GM12878 (cell line): ENCODE results near the gene HMCN1. TPM values are rescaled to one million over a fixed set of nuclear protein-coding genes. Genes with fewer than 3 reads are reported as not detected.

Source experiments
- ATAC-seq: fragments of 200-7000 bp; cut with Tn5 transposase; 3 replicates; pipeline ENCODE4 v1.9.1; 2020; ENCODE audit warnings: mild to moderate bottlenecking, moderate library complexity
- BruUV-seq: library from RNA; stranded (reverse); fragments of 400-500 nt; replicated peaks from 2 replicates; lab custom pipeline; 2021; lab: Mats Ljungman, UMichigan
- CTCF ChIA-PET: fragments of 300-600 bp; sonication (Branson Sonifier 250); formaldehyde crosslinking; extraction: SDS; loops from one replicate; lab custom pipeline; 2021; ENCODE audit warnings: inconsistent platforms; lab: Yijun Ruan, JAX
- POLR2A ChIA-PET: fragments of 350-600 bp; formaldehyde crosslinking; extraction: SDS; loops from one replicate; lab custom pipeline; 2021; ENCODE audit warnings: inconsistent platforms; lab: Charles Lee
- RAD21 ChIA-PET: fragments of 300-600 bp; sonication (Branson Sonifier 250); formaldehyde crosslinking; loops from one replicate; lab custom pipeline; 2023; ENCODE audit warnings: antibody characterized with exemption; ENCODE audit not compliant: unreplicated experiment; lab: Charles Lee
- SMC1A ChIA-PET: fragments of 300-600 bp; sonication (Branson Sonifier 250); formaldehyde crosslinking; loops from one replicate; lab custom pipeline; 2023; ENCODE audit not compliant: unreplicated experiment, uncharacterized antibody; lab: Charles Lee
- DNase-seq: peaks from one replicate; pipeline ENCODE4 v3.0.0-alpha.2; 2011; ENCODE audit warnings: low read depth, low spot score
- FAIRE-seq: peaks from 3 replicates; lab custom pipeline; 2011; peaks lifted over from hg19 to GRCh38; lab: Jason Lieb, UNC
- H2AFZ ChIP-seq: 2 replicates; pipeline ENCODE4 v1.6.0; 2011; ENCODE audit warnings: low read depth, low read length, control low read depth; ENCODE audit not compliant: control insufficient read depth
- H3K27ac ChIP-seq: 2 replicates; pipeline ENCODE4 v1.5.1; 2011; ENCODE audit warnings: control low read depth; ENCODE audit not compliant: control insufficient read depth, insufficient read depth
- H3K27me3 ChIP-seq, 2 experiments: replicated peaks in 1 of 2; 2 replicates each; pipeline versions ENCODE4 v1.6.0 to v1.6.1; 2011; ENCODE audit warnings: low read length in 1 of 2; ENCODE audit not compliant: control insufficient read depth in 2 of 2, insufficient read depth in 2 of 2
- H3K36me3 ChIP-seq, 2 experiments: 2 replicates each; pipeline ENCODE4 v1.5.1; 2011; ENCODE audit warnings: low read length in 1 of 2; ENCODE audit not compliant: control insufficient read depth in 2 of 2, insufficient read depth in 2 of 2
- H3K4me1 ChIP-seq: 2 replicates; pipeline ENCODE4 v1.6.1; 2011; ENCODE audit warnings: mild to moderate bottlenecking, low read length, moderate library complexity, mixed read lengths; ENCODE audit not compliant: control insufficient read depth, insufficient read depth
- H3K4me2 ChIP-seq: 2 replicates; pipeline ENCODE4 v1.6.0; 2011; ENCODE audit warnings: control low read depth; ENCODE audit not compliant: control insufficient read depth, insufficient read depth
- H3K4me3 ChIP-seq: fragments of 200-600 bp; sonication (generic); 2 replicates; pipeline ENCODE4 v1.5.1; 2016
- H3K79me2 ChIP-seq: 2 replicates; pipeline ENCODE4 v1.6.0; 2011; ENCODE audit warnings: low read length; ENCODE audit not compliant: control insufficient read depth, insufficient read depth
- H3K9ac ChIP-seq: 2 replicates; pipeline ENCODE4 v1.8.0; 2011; ENCODE audit warnings: low read length, control low read depth, mixed read lengths; ENCODE audit not compliant: control insufficient read depth, insufficient read depth
- H3K9me3 ChIP-seq: replicated peaks from 3 replicates; pipeline ENCODE4 v1.5.1; 2011; ENCODE audit warnings: mild to moderate bottlenecking, low read length; ENCODE audit not compliant: control insufficient read depth, insufficient read depth
- H4K20me1 ChIP-seq: 2 replicates; pipeline ENCODE4 v1.6.0; 2011; ENCODE audit not compliant: control insufficient read depth, insufficient read depth
- ATF3 ChIP-seq: IDR thresholded peaks from 2 replicates; pipeline ENCODE4 v1.6.1; 2011; ENCODE audit warnings: low read depth, mild to moderate bottlenecking, low read length, moderate library complexity, borderline replicate concordance; ENCODE audit errors: extremely low read depth
- BHLHE40 ChIP-seq, 2 experiments: fragments of 450-650 bp in 1 of 2; IDR thresholded peaks; 2 replicates each; pipeline ENCODE4 v1.6.1; 2011 to 2017; ENCODE audit warnings: low read depth in 2 of 2, borderline replicate concordance in 1 of 2, improper control_type of control experiment in 1 of 2, low read length in 1 of 2, mild to moderate bottlenecking in 1 of 2
- E4F1 ChIP-seq: fragments of 450-650 bp; IDR thresholded peaks from 2 replicates; pipeline ENCODE4 v1.6.1; 2018; ENCODE audit warnings: borderline replicate concordance, mild to moderate bottlenecking; ENCODE audit not compliant: partially characterized antibody
- MAX ChIP-seq: IDR thresholded peaks from 2 replicates; pipeline ENCODE4 v1.6.1; 2012; ENCODE audit warnings: low read depth, low read length, improper control_type of control experiment
- NFXL1 ChIP-seq: fragments of 450-650 bp; IDR thresholded peaks from 2 replicates; pipeline ENCODE4 v1.6.1; 2017; ENCODE audit warnings: antibody characterized with exemption, mild to moderate bottlenecking, borderline replicate concordance
- NR2C1 ChIP-seq: fragments of 450-650 bp; IDR thresholded peaks from 2 replicates; pipeline ENCODE4 v1.6.1; 2017; ENCODE audit warnings: antibody characterized with exemption, mild to moderate bottlenecking, moderate library complexity
- NR2C2 ChIP-seq: IDR thresholded peaks from 2 replicates; pipeline ENCODE4 v1.6.1; 2011; ENCODE audit warnings: borderline replicate concordance, low read depth; ENCODE audit not compliant: control insufficient read depth, insufficient read length
- POLR2A ChIP-seq: IDR thresholded peaks from 2 replicates; pipeline ENCODE4 v1.6.1; 2011; ENCODE audit warnings: low read depth, mild to moderate bottlenecking, low read length
- RBBP5 ChIP-seq: fragments of 200-600 bp; sonication (generic); conservative IDR thresholded peaks from 2 replicates; pipeline ENCODE4 v1.6.1; 2016
- SMAD5 ChIP-seq: IDR thresholded peaks from 2 replicates; pipeline ENCODE4 v1.6.1; 2016; ENCODE audit warnings: antibody characterized with exemption, low read depth
- SRF ChIP-seq, 2 experiments: IDR thresholded peaks; 2 replicates each; pipeline ENCODE4 v1.6.1; 2011; ENCODE audit warnings: low read depth in 2 of 2, low read length in 2 of 2, mild to moderate bottlenecking in 1 of 2, moderate library complexity in 1 of 2
- STAT3 ChIP-seq: IDR thresholded peaks from 2 replicates; pipeline ENCODE4 v1.6.1; 2011; ENCODE audit warnings: low read depth, low read length, improper control_type of control experiment
- SUPT20H ChIP-seq: IDR thresholded peaks from 2 replicates; pipeline ENCODE4 v1.6.1; 2011; ENCODE audit warnings: low read depth, mild to moderate bottlenecking, low read length, moderate library complexity, borderline replicate concordance; ENCODE audit not compliant: control insufficient read depth
- USF2 ChIP-seq: IDR thresholded peaks from 2 replicates; pipeline ENCODE4 v1.6.1; 2011; ENCODE audit warnings: low read depth, low read length, improper control_type of control experiment, borderline replicate concordance
- ZBED1 ChIP-seq: IDR thresholded peaks from 2 replicates; pipeline ENCODE4 v1.6.1; 2016; ENCODE audit warnings: borderline replicate concordance
- ZBTB33 ChIP-seq: fragments of 450-650 bp; IDR thresholded peaks from 2 replicates; pipeline ENCODE4 v1.6.1; 2017; ENCODE audit warnings: mild to moderate bottlenecking
- WGBS: methylation state at CpG from one replicate; pipeline ENCODE4 v1.1.6; 2016; ENCODE audit warnings: low lambda C conversion rate; ENCODE audit not compliant: insufficient replicate concordance, insufficient coverage; ENCODE audit errors: missing lambda C conversion rate; 5-methylcytosine and 5-hydroxymethylcytosine counted together
- in situ Hi-C: fragments of 300-500 bp; cut with MboI; formaldehyde crosslinking; loops from 9 replicates; pipeline ENCODE4 v1.14.3; 2018; ENCODE audit warnings: mixed read lengths
- intact Hi-C: fragments of 100-400 bp; cut with micrococcal nuclease; formaldehyde crosslinking; loops from one replicate; pipeline ENCODE4 v1.14.2; 2022; ENCODE audit not compliant: unreplicated experiment
- polyA plus RNA-seq, 11 experiments: library from polyadenylated mRNA; depleted of rRNA in 4 of 11; unstranded in 6 of 11; stranded (reverse) in 5 of 11; fragments of >200 nt; fragmentation: Nextera tagmentation in 4 of 11; fragmentation: Illumina TruSeq in 1 of 11; extraction: Ambion mirVana in 4 of 11; extraction: Trizol in 1 of 11; gene quantifications; 1 replicate in 1 of 11; 2 replicates in 10 of 11; pipeline versions ENCODE4 v1.2.1 to v1.2.3, GENCODE V29; 2011 to 2016; ENCODE audit warnings: inconsistent platforms in 2 of 11, missing spikeins in 2 of 11, low read depth in 1 of 11
- total RNA-seq, 4 experiments: library from RNA; depleted of rRNA in 3 of 4; stranded (reverse); fragments of >200 nt in 3 of 4; fragmentation: Illumina TruSeq in 1 of 4; extraction: Trizol in 1 of 4; gene quantifications; 2 replicates each; pipeline versions ENCODE4 v1.2.1 to v1.2.3, GENCODE V29; 2013 to 2021

Gene HMCN1
- total and polyA plus RNA-seq, 10 of the 15 experiments (the other 5 are each of a cell fraction or from before 2014, with no cell fraction given): under 0.01 to 0.07 TPM; not detected in 8

- intact Hi-C loops: no loop called here
- H3K79me2 ChIP-seq: no peaks in the 10 kb centered on the region
- 0 out of 4 replicates have a peak, but pooled peaks cover 0 to 2% of the 10 kb centered on the region in 2 experiments for H3K27me3 ChIP-seq
- no peak overlapping the region for H3K4me2 ChIP-seq
- H2AFZ ChIP-seq: no peak overlapping the region
- no peaks in the 10 kb centered on the region for H3K36me3 ChIP-seq
- CTCF ChIA-PET: interaction anchor here (0.9 kb wide), 1 partner anchor 39 kb away, joined by 3 read pairs; no protein-coding TSS in a partner anchor
- BruUV-seq: no TSS peak
- RAD21 ChIA-PET: no interaction called here
- H3K4me3 ChIP-seq: no peak overlapping the region
- WGBS: 0% methylated on average over 2 of the region's 2 CpGs
- DNase-seq (no peak), ATAC-seq (peak; percentile 91), FAIRE-seq (no peak)
- H3K27ac ChIP-seq: no peak overlapping the region
- SMC1A ChIA-PET: interaction anchor here (1.5 kb wide), 1 partner anchor 38 kb away, joined by 5 read pairs; no protein-coding TSS in a partner anchor
- H3K4me1 ChIP-seq: 0 out of 2 replicates have a peak, but pooled peaks cover 3% of the 10 kb centered on the region
- no peaks in the 10 kb centered on the region; the same call in 2 of the 3 replicates for H3K9me3 ChIP-seq
- in situ Hi-C loops: no loop called here
- no peak overlapping the region for H3K9ac ChIP-seq
- H4K20me1 ChIP-seq: no peaks in the 10 kb centered on the region
- POLR2A ChIA-PET: no interaction called here
- TF ChIP-seq ZBTB33 (no peak), SMAD5 (no peak), E4F1 (no peak), BHLHE40 (IDR thresholded peaks at IDR 0.05; ENCODE audit: borderline replicate concordance in 1 of 2, low read depth in 2 of 2, low read length in 1 of 2) (0 out of 4 replicates have a peak, but pooled peaks of 1 of the 2 experiments have one; percentile 12), NR2C1 (no peak), NFXL1 (no peak), ATF3 (no peak), MAX (no peak), SUPT20H (no peak), POLR2A (no peak), NR2C2 (no peak), SRF (IDR thresholded peaks at IDR 0.05; ENCODE audit: low read depth in 2 of 2, low read length in 2 of 2) (no peak), ZBED1 (no peak), RBBP5 (no peak), USF2 (no peak), STAT3 (no peak)
These were observed 460.0 kb downstream of the HMCN1 start for GRCh38 chr1:186194107-186194756.
